Measurements from ENCODE around the gene ARSB. TPM values are rescaled to one million over a fixed set of nuclear protein-coding genes. Genes with fewer than 3 reads are reported as not detected.

The ARSB gene
- polyA plus RNA-seq, 1 of the 3 experiments (the other 2 are of a cell fraction) = 12.5 TPM

- no peak for TF ChIP-seq FOXJ3 (CRISPR knock-in tag; IDR thresholded peaks at IDR 0.05)
Measured at GRCh38 chr5:78997090-78997489, 12.0 kb upstream of the ARSB start (continued).

GRCh38 chr5:78995521-78996007 is 10.5 kb upstream of the ARSB start:
- Histone ChIP-seq H3F3A (replicated peaks; ENCODE audit: insufficient read depth) (no peaks in the 10 kb centered on the region), H3K36me3 (replicated peaks in 1 of 2; ENCODE audit: control insufficient read depth in 1 of 2, insufficient read depth in 2 of 2, low read length in 1 of 2) (no peaks in the 10 kb centered on the region), H3K4me1 (ENCODE audit: control insufficient read depth in 1 of 2, insufficient read depth in 2 of 2, low read depth in 1 of 2, low read length in 1 of 2) (no peaks in the 10 kb centered on the region), H4K20me1 (ENCODE audit: insufficient read depth) (no peaks in the 10 kb centered on the region), H3K27me3 (ENCODE audit: insufficient read depth) (no peaks in the 10 kb centered on the region), H2AFZ (ENCODE audit: low read depth) (no peak overlapping the region), H3K79me2 (ENCODE audit: insufficient read depth) (no peaks in the 10 kb centered on the region), H3K9me3 (no peaks in the 10 kb centered on the region), H3K4me2 (no peak overlapping the region), H3K27ac (ENCODE audit: low read depth in 2 of 2, low read length in 1 of 2) (no peak overlapping the region), H3K4me3 (ENCODE audit: low read depth in 2 of 2, low read length in 1 of 2) (no peak overlapping the region), H3K9me2 (no peaks in the 10 kb centered on the region), H3K9ac (no peak overlapping the region)
- CTCF ChIA-PET = interaction anchor here (0.8 to 1.6 kb wide), 3 partner anchors 10 to 29 kb away, joined by 3 to 4 read pairs (median 4); partner anchors contain the start of gene ARSB
- POLR2A ChIA-PET = no interaction called here
- TF ChIP-seq MAX (IDR thresholded peaks at IDR 0.05; ENCODE audit: low read depth) (no peak), MEF2A (IDR thresholded peaks at IDR 0.05; ENCODE audit: borderline replicate concordance, low read depth) (no peak), MXI1 (IDR thresholded peaks at IDR 0.05; ENCODE audit: low read depth, low read length) (no peak), RCOR1 (IDR thresholded peaks at IDR 0.05; ENCODE audit: low read length) (no peak), FOXJ3 (CRISPR knock-in tag; IDR thresholded peaks at IDR 0.05) (no peak)
- no peak for DNase-seq
- WGBS (ENCODE audit: low lambda C conversion rate) = 64% methylated on average over 2 of the region's 2 CpGs

- CTCF ChIA-PET = interaction anchor here (0.9 kb wide), 1 partner anchor 32 kb away, joined by 5 read pairs; no protein-coding TSS in a partner anchor
- Histone ChIP-seq H3K4me2 (no peak overlapping the region), H4K20me1 (ENCODE audit: insufficient read depth) (no peaks in the 10 kb centered on the region)
Measured at GRCh38 chr5:78993165-78993564, 8.1 kb upstream of the ARSB start.

More at GRCh38 chr5:78993165-78993564, 8.1 kb upstream of the ARSB start:
- DNase-seq = no peak
- Histone ChIP-seq H3K4me3 (ENCODE audit: low read depth in 2 of 2, low read length in 1 of 2) (no peak overlapping the region), H3K27me3 (ENCODE audit: insufficient read depth) (no peaks in the 10 kb centered on the region), H3K9me3 (no peaks in the 10 kb centered on the region), H3K27ac (ENCODE audit: low read depth in 2 of 2, low read length in 1 of 2) (no peak overlapping the region), H3K79me2 (ENCODE audit: insufficient read depth) (no peaks in the 10 kb centered on the region), H3K4me1 (ENCODE audit: control insufficient read depth in 1 of 2, insufficient read depth in 2 of 2, low read depth in 1 of 2, low read length in 1 of 2) (no peaks in the 10 kb centered on the region), H3K9ac (no peak overlapping the region), H2AFZ (ENCODE audit: low read depth) (no peak overlapping the region), H3K9me2 (no peaks in the 10 kb centered on the region), H3F3A (replicated peaks; ENCODE audit: insufficient read depth) (no peaks in the 10 kb centered on the region), H3K36me3 (replicated peaks in 1 of 2; ENCODE audit: control insufficient read depth in 1 of 2, insufficient read depth in 2 of 2, low read length in 1 of 2) (no peaks in the 10 kb centered on the region)
- POLR2A ChIA-PET = interaction anchor here (1.0 kb wide), 1 partner anchor 8 kb away, joined by 3 read pairs; the partner anchor contains the start of gene ARSB
- TF ChIP-seq NRF1 (IDR thresholded peaks at IDR 0.05; ENCODE audit: low read depth, low read length) (no peak), USF1 (IDR thresholded peaks at IDR 0.05; ENCODE audit: borderline replicate concordance, low read depth) (no peak), RFX5 (IDR thresholded peaks at IDR 0.05; ENCODE audit: low read length) (no peak), USF2 (IDR thresholded peaks at IDR 0.05; ENCODE audit: borderline replicate concordance, low read depth, low read length) (no peak), YY1 (IDR thresholded peaks at IDR 0.05; ENCODE audit: low read depth) (no peak), GABPA (IDR thresholded peaks at IDR 0.05; ENCODE audit: low read depth) (no peak), CHD2 (IDR thresholded peaks at IDR 0.05; ENCODE audit: low read length, partially characterized antibody) (no peak), MXI1 (IDR thresholded peaks at IDR 0.05; ENCODE audit: low read depth, low read length) (no peak), GATA2 (CRISPR knock-in tag; IDR thresholded peaks at IDR 0.05) (no peak), MAX (IDR thresholded peaks at IDR 0.05; ENCODE audit: low read depth) (no peak), ZBTB33 (IDR thresholded peaks at IDR 0.05; ENCODE audit: borderline replicate concordance, low read depth) (no peak)

All from SK-N-SH (cell line).